LNCaP clone FGC (cell line): ENCODE data around the gene TSPAN31.
A peak's percentile ranks its signal among the peaks of the same experiment; 100 is the strongest.
"Not testable (repeated sequence)": the region's sequence is repeated elsewhere in the genome, so short reads cannot be mapped to it uniquely, and the experiment has no call there.

Source experiments
- DNase-seq: peaks from one replicate; pipeline ENCODE4 v3.0.0-alpha.2; 2011; ENCODE audit warnings: low read depth
- H3K4me3 ChIP-seq: 2 replicates; pipeline ENCODE4 v1.5.1; 2011; ENCODE audit warnings: mild to moderate bottlenecking, low read depth, low read length, control low read depth
- TF ChIP-seq, protein P1 (sequence below): IDR thresholded peaks from 2 replicates; pipeline ENCODE4 v1.5.1; 2012; ENCODE audit warnings: mild to moderate bottlenecking; ENCODE audit not compliant: control insufficient read depth, insufficient read depth; ENCODE audit errors: extremely low read depth

Gene TSPAN31

DNA sequence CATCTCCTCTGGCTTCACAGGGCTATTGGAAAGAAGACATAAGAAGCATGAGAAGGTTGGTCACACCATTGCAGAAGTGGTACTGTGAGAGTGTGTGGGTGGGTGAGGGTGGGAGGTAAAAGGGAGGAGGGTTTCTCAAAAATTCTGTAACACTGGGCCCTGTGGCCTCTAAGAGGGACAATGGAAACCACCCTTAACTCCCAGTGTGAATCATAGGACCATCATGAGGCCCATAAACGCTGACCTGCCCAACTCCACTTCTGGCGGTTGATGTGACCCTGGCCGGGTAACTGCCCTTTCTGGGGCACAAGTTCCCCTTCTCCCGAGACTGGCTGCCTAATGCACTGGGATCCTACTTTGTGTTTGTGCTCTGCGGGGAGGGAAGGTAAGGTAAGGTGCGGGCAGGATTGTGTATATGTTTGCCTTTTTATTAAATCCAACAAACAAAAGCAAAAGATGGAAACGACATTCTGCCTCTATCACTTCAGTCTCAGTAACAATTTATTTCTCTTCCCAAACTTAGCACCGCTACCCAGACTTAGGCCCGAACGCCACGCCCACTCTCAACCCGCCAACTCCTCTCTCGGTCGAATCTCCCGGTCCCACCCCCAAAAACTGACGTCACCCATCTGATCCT lies 26.5 kb downstream of the TSPAN31 start:
- DNase-seq: peak; percentile 84
- TF ChIP-seq, protein P1, sequence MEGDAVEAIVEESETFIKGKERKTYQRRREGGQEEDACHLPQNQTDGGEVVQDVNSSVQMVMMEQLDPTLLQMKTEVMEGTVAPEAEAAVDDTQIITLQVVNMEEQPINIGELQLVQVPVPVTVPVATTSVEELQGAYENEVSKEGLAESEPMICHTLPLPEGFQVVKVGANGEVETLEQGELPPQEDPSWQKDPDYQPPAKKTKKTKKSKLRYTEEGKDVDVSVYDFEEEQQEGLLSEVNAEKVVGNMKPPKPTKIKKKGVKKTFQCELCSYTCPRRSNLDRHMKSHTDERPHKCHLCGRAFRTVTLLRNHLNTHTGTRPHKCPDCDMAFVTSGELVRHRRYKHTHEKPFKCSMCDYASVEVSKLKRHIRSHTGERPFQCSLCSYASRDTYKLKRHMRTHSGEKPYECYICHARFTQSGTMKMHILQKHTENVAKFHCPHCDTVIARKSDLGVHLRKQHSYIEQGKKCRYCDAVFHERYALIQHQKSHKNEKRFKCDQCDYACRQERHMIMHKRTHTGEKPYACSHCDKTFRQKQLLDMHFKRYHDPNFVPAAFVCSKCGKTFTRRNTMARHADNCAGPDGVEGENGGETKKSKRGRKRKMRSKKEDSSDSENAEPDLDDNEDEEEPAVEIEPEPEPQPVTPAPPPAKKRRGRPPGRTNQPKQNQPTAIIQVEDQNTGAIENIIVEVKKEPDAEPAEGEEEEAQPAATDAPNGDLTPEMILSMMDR: no peak
- peak overlapping the region; percentile 97 for H3K4me3 ChIP-seq

GRCh38 chr12:57771873-57772428 lies 27.1 kb downstream of the TSPAN31 start, which contains the start of gene METTL1:
METTL1 (minus strand) TSS chr12:57772105; CDS start chr12:57772083, 22 bp downstream.
- H3K4me3 ChIP-seq: peak within 1 kb of the TSS; percentile 97
- TF ChIP-seq, protein P1: no peak
- peak; percentile 93 for DNase-seq

GRCh38 chr12:57772429-57773322 lies 27.8 kb downstream of the TSPAN31 start, which contains the start of gene EEF1AKMT3:
EEF1AKMT3 (plus strand) TSS chr12:57772614; CDS start chr12:57772725, 111 bp downstream.
- TF ChIP-seq, protein P1: no peak
- peak; percentile 19 for DNase-seq

DNA sequence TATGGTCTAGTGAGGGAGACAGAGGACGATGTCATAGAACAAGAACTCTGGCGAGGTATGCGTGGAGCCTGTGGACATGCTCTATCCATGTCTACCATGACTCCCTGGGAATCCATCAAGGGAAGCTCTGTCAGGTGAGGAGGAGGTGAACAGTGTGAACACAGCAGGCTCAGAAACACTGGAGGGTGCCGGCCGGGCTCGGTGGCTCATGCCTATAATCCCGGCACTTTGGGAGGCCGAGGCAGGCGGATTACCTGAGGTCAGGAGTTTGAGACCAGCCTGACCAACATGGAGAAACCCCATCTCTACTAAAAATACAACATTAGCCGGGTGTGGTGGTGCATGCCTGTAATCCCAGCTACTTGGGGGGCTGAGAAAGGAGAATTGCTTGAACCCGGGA lies 29.8 kb downstream of the TSPAN31 start:
- H3K4me3 ChIP-seq, DNase-seq: not testable (repeated sequence)

More at GRCh38 chr12:57772429-57773322, 27.8 kb downstream of the TSPAN31 start, which contains the start of gene EEF1AKMT3:
- H3K4me3 ChIP-seq: peak within 1 kb of the TSS; percentile 97

- no peak overlapping the region for H3K4me3 ChIP-seq
Observed at GRCh38 chr12:57775044-57775443, 30.2 kb downstream of the TSPAN31 start.

GRCh38 chr12:57775563-57776246 lies 30.9 kb downstream of the TSPAN31 start:
- TF ChIP-seq, protein P1: no peak
- DNase-seq: no peak
- H3K4me3 ChIP-seq: no peak overlapping the region

More at GRCh38 chr12:57775044-57775443, 30.2 kb downstream of the TSPAN31 start:
- TF ChIP-seq, protein P1: no peak
- no peak for DNase-seq
